C1 segment of cervical spinal cord (tissue), 14 donors: Measurements from ENCODE around the gene ACTMAP.

Experiments used
- DNase-seq, 14 donors: peaks; one replicate each; lab custom pipeline; 2025; lab: John Stamatoyannopoulos, UW

ACTMAP gene

GRCh38 chr19:40693896-40694295, 56.4 kb downstream of the ACTMAP start:
- no peak for DNase-seq

GRCh38 chr19:40693150-40693788, 57.0 kb downstream of the ACTMAP start:
- DNase-seq, result peak in 1 of 14 donors; percentile 16

- no peak for DNase-seq
Measured at GRCh38 chr19:40692212-40692551, 58.1 kb downstream of the ACTMAP start.

- DNase-seq, result no peak
Measured at GRCh38 chr19:40691421-40692211, 58.7 kb downstream of the ACTMAP start.
